ENCODE measurements around the gene NDUFS5.
"Not testable (repeated sequence)": the region's sequence is repeated elsewhere in the genome, so short reads cannot be mapped to it uniquely, and the experiment has no call there.

The NDUFS5 gene

GRCh38 chr1:39026051-39026865 is at the start of gene NDUFS5:
Gene NDUFS5 (plus strand): TSS chr1:39026350. CDS start chr1:39028725, 2,375 bp downstream.
- DNase-seq: peak; percentile 85 to 89

- peak; percentile 22 to 36 for DNase-seq
Measured at GRCh38 chr1:38977399-38978244, 48.5 kb upstream of the NDUFS5 start.

GRCh38 chr1:38978245-38978542 is 48.0 kb upstream of the NDUFS5 start:
- DNase-seq: not testable (repeated sequence)

GRCh38 chr1:38979380-38979779 is 46.8 kb upstream of the NDUFS5 start:
- not testable (repeated sequence) for DNase-seq

GRCh38 chr1:38989979-38990378 is 36.2 kb upstream of the NDUFS5 start:
- DNase-seq: no peak

- no peak for DNase-seq
Measured at GRCh38 chr1:38990386-38990737, 35.8 kb upstream of the NDUFS5 start.

GRCh38 chr1:38990738-38991637 is 35.2 kb upstream of the NDUFS5 start, which contains the start of gene AKIRIN1:
Gene AKIRIN1 (plus strand): TSS chr1:38991276. CDS start chr1:38991381, 105 bp downstream.
- DNase-seq: peak; percentile 99

- DNase-seq: peak; percentile 13 to 24
Measured at GRCh38 chr1:38991638-38992411, 34.3 kb upstream of the NDUFS5 start.

- no peak for DNase-seq
Measured at GRCh38 chr1:38992412-38993111, 33.6 kb upstream of the NDUFS5 start.

GRCh38 chr1:38994196-38994595 is 32.0 kb upstream of the NDUFS5 start:
- DNase-seq: no peak

- no peak for DNase-seq
Measured at GRCh38 chr1:38997034-38997900, 28.9 kb upstream of the NDUFS5 start.

GRCh38 chr1:38997901-38998190 is 28.3 kb upstream of the NDUFS5 start:
- DNase-seq: no peak

- no peak for DNase-seq
Measured at GRCh38 chr1:39001516-39002421, 24.4 kb upstream of the NDUFS5 start.

- no peak for DNase-seq
Measured at GRCh38 chr1:39003281-39003680, 22.9 kb upstream of the NDUFS5 start.

GRCh38 chr1:39003794-39004193 is 22.4 kb upstream of the NDUFS5 start:
- DNase-seq: no peak

GRCh38 chr1:39006287-39006686 is 19.9 kb upstream of the NDUFS5 start:
- DNase-seq: no peak

GRCh38 chr1:39006726-39007645 is 19.2 kb upstream of the NDUFS5 start:
- DNase-seq: no peak

- DNase-seq: not testable (repeated sequence)
Measured at GRCh38 chr1:39014956-39015355, 11.2 kb upstream of the NDUFS5 start.

Measured in activated CD4-positive, alpha-beta T cell treated with anti-CD3 and anti-CD28 coated beads, Interleukin-2, amount 50 U/mL, for 48 hours (primary cell).